Gastroesophageal sphincter (tissue), 3 donors: Measurements from ENCODE around the gene FCN2.

ENCODE experiments used
- CTCF ChIP-seq, 4 experiments: fragments of 200-600 bp in 2 of 4; fragments of 450-650 bp in 2 of 4; sonication (generic) in 1 of 4; IDR thresholded peaks; one replicate each; pipeline ENCODE4 v1.5.1; 2017 to 2019; ENCODE audit warnings: antibody characterized with exemption in 4 of 4, mild to moderate bottlenecking in 2 of 4, moderate library complexity in 2 of 4
- EP300 ChIP-seq: sonication (generic); formaldehyde crosslinking; IDR thresholded peaks from one replicate; pipeline ENCODE4 v1.6.1; 2017; ENCODE audit warnings: antibody characterized with exemption, mild to moderate bottlenecking

DNA sequence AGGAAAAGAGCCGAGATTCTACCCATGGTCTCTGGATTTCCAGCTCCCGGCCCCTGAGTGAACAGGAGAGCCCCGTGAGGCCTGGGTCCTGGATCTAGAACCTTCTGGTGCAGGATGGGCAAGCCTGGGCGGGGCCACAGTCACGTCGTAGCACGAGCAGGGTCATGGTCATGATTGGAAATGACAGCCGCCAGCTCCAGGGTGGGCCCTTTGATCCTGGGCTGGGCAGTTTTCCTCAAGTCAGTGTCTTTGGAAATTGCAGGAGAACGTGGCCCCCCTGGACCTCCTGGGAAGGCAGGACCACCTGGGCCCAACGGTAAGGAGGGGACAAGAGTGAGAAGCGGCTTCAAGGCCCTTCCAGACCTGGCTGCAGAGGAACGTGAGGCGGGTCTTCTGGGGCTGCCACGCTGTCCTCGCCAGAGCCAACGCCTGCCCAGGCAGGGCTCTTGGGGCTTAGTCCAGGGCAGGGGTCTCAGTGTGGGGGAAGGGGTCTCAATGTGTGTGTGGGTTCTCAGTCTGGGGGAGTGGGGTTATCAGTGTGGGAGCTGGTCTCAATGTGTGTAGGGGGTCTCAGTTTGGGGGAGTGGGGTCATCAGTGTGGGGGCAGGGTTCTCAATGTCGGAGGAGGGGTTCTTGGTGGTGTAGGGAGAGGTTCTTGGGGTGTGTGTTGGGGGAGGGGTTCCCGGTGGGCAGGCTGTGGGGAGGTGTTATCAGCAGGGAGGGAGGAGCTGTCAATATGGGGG lies 2.6 kb downstream of the FCN2 start:
- TF ChIP-seq CTCF (IDR thresholded peaks at IDR 0.05) (no peak), EP300 (no peak)
